ENCODE data around the gene KLHL1. TPM values are rescaled to one million over a fixed set of nuclear protein-coding genes. Genes with fewer than 3 reads are reported as not detected.

The KLHL1 gene
- total RNA-seq, 3 donors from 2014 or later (not counting 1 experiment from before 2014, with no cell fraction given): not detected

DNA sequence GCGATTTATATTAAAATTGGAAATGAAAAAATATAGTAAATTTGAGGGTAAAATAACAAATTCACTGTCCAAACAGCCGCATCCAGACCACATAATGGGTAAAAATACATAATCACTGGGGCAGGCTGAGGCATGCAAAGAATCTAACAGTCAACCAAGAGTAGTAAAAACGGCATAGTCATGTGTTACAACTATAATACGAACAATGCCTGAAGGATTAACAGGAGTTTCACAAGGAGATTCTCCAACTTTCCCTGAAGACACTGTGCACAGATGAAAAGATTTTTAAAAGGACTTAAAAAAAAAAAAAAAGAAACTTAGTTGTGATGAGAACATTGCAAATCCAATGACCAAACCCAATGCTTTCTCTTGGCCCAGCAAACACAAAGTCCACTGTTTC, 21.0 kb downstream of the KLHL1 start:
- H3K4me3 Mint-ChIP-seq: no peak overlapping the region
- TF ChIP-seq, protein P1, sequence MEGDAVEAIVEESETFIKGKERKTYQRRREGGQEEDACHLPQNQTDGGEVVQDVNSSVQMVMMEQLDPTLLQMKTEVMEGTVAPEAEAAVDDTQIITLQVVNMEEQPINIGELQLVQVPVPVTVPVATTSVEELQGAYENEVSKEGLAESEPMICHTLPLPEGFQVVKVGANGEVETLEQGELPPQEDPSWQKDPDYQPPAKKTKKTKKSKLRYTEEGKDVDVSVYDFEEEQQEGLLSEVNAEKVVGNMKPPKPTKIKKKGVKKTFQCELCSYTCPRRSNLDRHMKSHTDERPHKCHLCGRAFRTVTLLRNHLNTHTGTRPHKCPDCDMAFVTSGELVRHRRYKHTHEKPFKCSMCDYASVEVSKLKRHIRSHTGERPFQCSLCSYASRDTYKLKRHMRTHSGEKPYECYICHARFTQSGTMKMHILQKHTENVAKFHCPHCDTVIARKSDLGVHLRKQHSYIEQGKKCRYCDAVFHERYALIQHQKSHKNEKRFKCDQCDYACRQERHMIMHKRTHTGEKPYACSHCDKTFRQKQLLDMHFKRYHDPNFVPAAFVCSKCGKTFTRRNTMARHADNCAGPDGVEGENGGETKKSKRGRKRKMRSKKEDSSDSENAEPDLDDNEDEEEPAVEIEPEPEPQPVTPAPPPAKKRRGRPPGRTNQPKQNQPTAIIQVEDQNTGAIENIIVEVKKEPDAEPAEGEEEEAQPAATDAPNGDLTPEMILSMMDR (IDR thresholded peaks at IDR 0.05): no peak
- ATAC-seq: no peak

DNA sequence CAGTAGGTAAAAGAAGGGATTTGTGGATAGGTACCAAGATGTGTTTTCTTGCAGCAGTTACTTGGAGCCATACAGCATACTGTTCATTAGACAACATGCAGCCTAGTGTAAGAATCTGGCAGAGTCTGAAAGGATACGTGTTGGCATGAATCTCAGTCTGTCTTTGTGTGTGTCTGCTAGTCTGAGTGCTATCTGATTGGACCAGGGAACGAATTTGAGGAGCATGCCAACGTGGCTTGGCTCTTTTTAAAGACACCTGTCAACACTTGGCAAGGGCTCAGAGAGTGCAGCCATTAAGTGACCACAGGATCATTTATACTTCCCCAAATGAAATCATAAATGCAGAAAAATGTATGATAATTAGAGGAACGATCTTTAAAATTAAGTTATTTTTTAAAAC, 28.2 kb downstream of the KLHL1 start:
- Histone ChIP-seq H3K27me3 (ENCODE audit: control insufficient read depth, insufficient read depth, low read length) (no peaks in the 10 kb centered on the region), H3K27ac (ENCODE audit: low read length) (no peak overlapping the region), H3K4me1 (ENCODE audit: control insufficient read depth, insufficient read depth, low read length) (no peaks in the 10 kb centered on the region), H3K9me3 (ENCODE audit: control insufficient read depth, insufficient read depth, low read length) (peaks cover 8% of the 10 kb centered on the region), H3K36me3 (ENCODE audit: control insufficient read depth, insufficient read depth, low read length) (no peaks in the 10 kb centered on the region), H3K4me3 (ENCODE audit: low read length) (no peak overlapping the region)
- Mint-ChIP-seq H3K27ac (no peak overlapping the region), H3K27me3 (ENCODE audit: low read depth in 2 of 2) (no peaks in the 10 kb centered on the region), H3K4me3 (no peak overlapping the region), H3K36me3 (peaks cover 4% of the 10 kb centered on the region), H3K9me3 (peaks cover 9 to 11% of the 10 kb centered on the region in 2 donors), H3K4me1 (no peaks in the 10 kb centered on the region)
- ATAC-seq (no peak), DNase-seq (no peak)
- TF ChIP-seq, protein P1 (IDR thresholded peaks at IDR 0.05): no peak
- 22% methylated on average over 3 of the region's 4 CpGs for WGBS (ENCODE audit: insufficient coverage)
- intact Hi-C loops (cut with micrococcal nuclease): no loop called here

More for the DNA sequence above, 21.0 kb downstream of the KLHL1 start:
- intact Hi-C loops (cut with micrococcal nuclease): no loop called here
- Mint-ChIP-seq H3K36me3 (peaks cover 6% of the 10 kb centered on the region), H3K27ac (no peak overlapping the region), H3K27me3 (ENCODE audit: low read depth in 2 of 2) (no peaks in the 10 kb centered on the region), H3K4me1 (no peaks in the 10 kb centered on the region), H3K9me3 (peaks cover 19 to 20% of the 10 kb centered on the region in 2 donors)
- Histone ChIP-seq H3K27me3 (ENCODE audit: control insufficient read depth, insufficient read depth, low read length) (no peaks in the 10 kb centered on the region), H3K9me3 (ENCODE audit: control insufficient read depth, insufficient read depth, low read length) (no peaks in the 10 kb centered on the region), H3K4me1 (ENCODE audit: control insufficient read depth, insufficient read depth, low read length) (no peaks in the 10 kb centered on the region), H3K27ac (ENCODE audit: low read length) (no peak overlapping the region), H3K36me3 (ENCODE audit: control insufficient read depth, insufficient read depth, low read length) (no peaks in the 10 kb centered on the region), H3K4me3 (ENCODE audit: low read length) (no peak overlapping the region)
- DNase-seq: no peak
- WGBS (ENCODE audit: insufficient coverage): 92% methylated on average over 4 of the region's 4 CpGs

DNA sequence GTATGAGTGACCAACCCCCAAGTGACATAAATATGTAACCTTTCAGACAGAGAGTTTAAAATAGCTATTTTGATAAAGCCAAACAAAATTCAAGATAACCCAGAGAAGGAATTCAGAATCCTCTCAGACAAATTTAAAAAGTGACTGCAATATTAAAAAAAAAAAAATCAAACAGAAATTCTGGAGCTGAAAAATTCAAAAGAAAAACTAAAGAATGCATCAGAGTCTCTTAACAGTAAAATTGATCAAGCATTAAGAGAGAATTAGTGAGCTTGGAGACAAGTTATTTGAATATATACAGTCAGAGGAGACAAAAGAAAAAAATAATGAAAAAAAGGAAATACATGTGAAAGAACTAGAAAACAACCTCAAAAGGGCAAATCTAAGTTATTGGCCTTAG, 53.7 kb downstream of the KLHL1 start:
- Histone ChIP-seq H3K27ac (ENCODE audit: low read length) (no peak overlapping the region), H3K9me3 (ENCODE audit: control insufficient read depth, insufficient read depth, low read length) (peaks cover 4% of the 10 kb centered on the region), H3K27me3 (ENCODE audit: control insufficient read depth, insufficient read depth, low read length) (no peaks in the 10 kb centered on the region), H3K36me3 (ENCODE audit: control insufficient read depth, insufficient read depth, low read length) (no peaks in the 10 kb centered on the region), H3K4me1 (ENCODE audit: control insufficient read depth, insufficient read depth, low read length) (no peaks in the 10 kb centered on the region), H3K4me3 (ENCODE audit: low read length) (no peak overlapping the region)
- ATAC-seq: no peak
- TF ChIP-seq, protein P1 (IDR thresholded peaks at IDR 0.05): no peak
- Mint-ChIP-seq H3K4me1 (no peaks in the 10 kb centered on the region), H3K27me3 (ENCODE audit: low read depth in 2 of 2) (no peaks in the 10 kb centered on the region), H3K36me3 (peaks cover 49% of the 10 kb centered on the region), H3K9me3 (peaks cover 21 to 39% of the 10 kb centered on the region in 2 donors), H3K27ac (no peak overlapping the region), H3K4me3 (no peak overlapping the region)
- no peak for DNase-seq
- intact Hi-C loops (cut with micrococcal nuclease): no loop called here

DNA sequence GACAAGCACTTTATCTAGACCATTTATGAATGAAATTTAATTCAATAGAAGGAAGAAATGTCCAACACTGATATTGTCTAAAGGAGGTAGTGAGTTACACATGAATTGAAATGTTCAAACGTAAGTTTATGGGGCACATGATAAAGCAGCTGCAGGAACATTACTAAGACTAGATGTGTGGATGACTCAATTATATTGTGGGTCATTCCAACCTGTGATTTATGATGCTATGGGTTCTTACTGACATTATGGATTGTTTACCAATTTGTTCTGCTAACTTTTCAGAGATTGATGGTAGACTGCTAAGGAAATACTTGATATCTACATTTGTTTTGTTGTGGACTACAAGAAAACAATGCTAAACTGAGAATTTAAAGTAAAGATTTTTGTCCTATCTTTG, 56.7 kb downstream of the KLHL1 start:
- no peak overlapping the region for H3K4me3 Mint-ChIP-seq
- WGBS (ENCODE audit: insufficient coverage): 79% methylated on average over 1 of the region's 1 CpG
- H3K27ac Mint-ChIP-seq: no peak overlapping the region

More for the DNA sequence above, 56.7 kb downstream of the KLHL1 start:
- TF ChIP-seq, protein P1 (IDR thresholded peaks at IDR 0.05): no peak
- DNase-seq: no peak
- Histone ChIP-seq H3K4me1 (ENCODE audit: control insufficient read depth, insufficient read depth, low read length) (no peaks in the 10 kb centered on the region), H3K4me3 (ENCODE audit: low read length) (no peak overlapping the region), H3K27me3 (ENCODE audit: control insufficient read depth, insufficient read depth, low read length) (no peaks in the 10 kb centered on the region), H3K27ac (ENCODE audit: low read length) (no peak overlapping the region), H3K9me3 (ENCODE audit: control insufficient read depth, insufficient read depth, low read length) (no peaks in the 10 kb centered on the region), H3K36me3 (ENCODE audit: control insufficient read depth, insufficient read depth, low read length) (no peaks in the 10 kb centered on the region)
- no peaks in the 10 kb centered on the region for H3K27me3 Mint-ChIP-seq (ENCODE audit: low read depth in 2 of 2)
- intact Hi-C loops (cut with micrococcal nuclease): no loop called here
- peaks cover 18 to 27% of the 10 kb centered on the region in 2 donors for H3K9me3 Mint-ChIP-seq
- peaks cover 36% of the 10 kb centered on the region for H3K36me3 Mint-ChIP-seq
- no peaks in the 10 kb centered on the region for H3K4me1 Mint-ChIP-seq
- ATAC-seq: no peak

All from natural killer cell (primary cell).